IPS-18c (cell line): ENCODE data around the gene BAHCC1.

Experiments used
- H3K4me3 ChIP-seq: 2 replicates; pipeline ENCODE4 v1.7.0; 2013; ENCODE audit warnings: low read depth, mild to moderate bottlenecking, low read length, moderate library complexity; ENCODE audit not compliant: insufficient read depth
- H3K9me3 ChIP-seq: one replicate; pipeline ENCODE4 v1.6.1; 2013; ENCODE audit warnings: mild to moderate bottlenecking, low read length, moderate library complexity; ENCODE audit not compliant: control insufficient read depth, insufficient read depth

BAHCC1 gene

DNA sequence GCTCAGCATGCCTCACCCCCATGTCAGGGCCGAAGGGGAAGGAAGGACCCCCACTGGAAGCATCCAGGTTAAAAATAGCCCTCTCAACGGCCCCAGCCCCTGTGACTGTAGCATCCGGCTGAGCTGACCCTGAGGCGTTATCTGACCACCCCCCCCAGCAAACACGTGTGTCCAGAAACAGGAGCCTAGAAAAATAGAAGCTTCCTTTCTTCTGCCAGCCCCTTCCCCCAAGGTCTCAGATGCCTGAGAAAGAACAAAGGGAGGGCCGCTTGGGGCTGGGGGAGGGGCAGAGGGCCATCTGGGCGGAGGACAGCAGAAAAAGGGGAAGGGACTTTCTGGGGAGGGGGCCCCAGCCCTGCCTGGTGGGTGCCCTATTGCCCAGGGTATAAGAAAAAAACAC is 61.5 kb downstream of the BAHCC1 start:
- Histone ChIP-seq H3K4me3 (no peak overlapping the region), H3K9me3 (no peaks in the 10 kb centered on the region)

DNA sequence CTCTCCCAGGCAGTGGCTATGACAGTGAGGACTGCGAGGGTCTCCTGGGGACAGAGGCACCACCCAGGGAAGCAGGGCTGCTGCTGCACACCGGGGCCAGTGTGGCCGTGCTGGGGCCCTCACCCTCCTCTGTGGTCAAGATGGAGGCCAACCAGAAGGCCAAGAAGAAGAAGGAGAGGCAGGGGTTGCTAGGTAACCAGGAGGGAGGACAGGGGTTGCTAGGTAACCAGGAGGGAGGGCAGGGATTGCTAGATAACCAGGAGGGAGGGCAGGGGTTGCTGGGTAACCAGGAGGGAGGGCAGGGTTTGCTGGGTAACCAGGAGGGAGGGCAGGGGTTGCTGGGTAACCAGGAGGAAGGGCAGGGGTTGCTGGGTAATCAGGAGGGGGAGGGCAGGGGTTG is 62.1 kb downstream of the BAHCC1 start:
- Histone ChIP-seq H3K9me3 (no peaks in the 10 kb centered on the region), H3K4me3 (no peak overlapping the region)

DNA sequence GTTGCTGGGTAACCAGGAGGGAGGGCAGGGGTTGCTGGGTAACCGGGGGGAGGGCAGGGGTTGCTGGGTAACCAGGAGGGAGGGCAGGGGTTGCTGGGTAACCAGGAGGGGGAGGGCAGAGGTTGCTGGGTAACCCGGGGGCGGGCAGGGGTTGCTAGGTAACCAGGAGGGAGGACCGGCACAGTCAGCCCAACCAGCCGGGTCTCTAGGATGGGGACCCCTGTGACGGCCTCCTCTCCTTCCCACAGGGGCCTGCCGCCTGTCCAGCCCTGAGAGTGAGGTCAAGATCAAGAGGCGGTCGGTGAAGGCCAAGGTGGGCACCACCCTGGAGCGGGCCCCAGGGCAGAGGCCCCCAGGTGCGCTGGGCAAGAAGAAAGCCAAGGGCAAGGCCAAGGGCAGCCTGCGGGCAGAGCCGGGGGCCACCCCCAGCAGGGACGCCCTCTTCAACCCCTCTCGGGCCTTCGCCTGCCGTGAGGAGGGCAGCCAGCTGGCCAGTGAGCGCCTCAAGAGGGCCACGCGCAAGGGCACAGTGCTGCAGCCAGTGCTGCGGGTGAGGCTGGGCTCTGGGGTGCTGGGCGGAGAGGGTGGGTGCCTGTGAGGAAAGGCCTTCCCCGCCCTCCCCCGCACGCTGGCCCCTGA is 62.8 kb downstream of the BAHCC1 start:
- H3K9me3 ChIP-seq, result no peaks in the 10 kb centered on the region
- no peak overlapping the region for H3K4me3 ChIP-seq

DNA sequence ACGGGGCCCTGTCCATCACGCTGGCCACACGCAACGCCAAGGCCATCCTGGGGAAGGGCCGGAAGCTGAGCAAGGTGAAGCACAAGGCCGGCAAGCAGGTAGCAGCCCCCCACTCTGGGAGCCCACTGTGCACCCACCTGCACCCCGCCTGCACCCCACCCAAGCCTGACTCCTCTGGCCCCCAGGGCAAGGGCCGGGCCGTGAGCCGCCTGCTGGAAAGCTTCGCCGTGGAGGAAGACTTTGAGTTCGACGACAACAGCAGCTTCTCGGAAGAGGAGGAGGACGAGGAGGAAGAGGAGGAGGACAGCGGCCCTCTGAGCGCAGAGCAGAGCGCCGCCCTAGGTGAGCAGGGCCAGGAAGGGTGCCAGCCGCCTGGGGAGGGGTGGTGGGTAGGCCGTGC is 63.4 kb downstream of the BAHCC1 start:
- Histone ChIP-seq H3K4me3 (no peak overlapping the region), H3K9me3 (no peaks in the 10 kb centered on the region)

DNA sequence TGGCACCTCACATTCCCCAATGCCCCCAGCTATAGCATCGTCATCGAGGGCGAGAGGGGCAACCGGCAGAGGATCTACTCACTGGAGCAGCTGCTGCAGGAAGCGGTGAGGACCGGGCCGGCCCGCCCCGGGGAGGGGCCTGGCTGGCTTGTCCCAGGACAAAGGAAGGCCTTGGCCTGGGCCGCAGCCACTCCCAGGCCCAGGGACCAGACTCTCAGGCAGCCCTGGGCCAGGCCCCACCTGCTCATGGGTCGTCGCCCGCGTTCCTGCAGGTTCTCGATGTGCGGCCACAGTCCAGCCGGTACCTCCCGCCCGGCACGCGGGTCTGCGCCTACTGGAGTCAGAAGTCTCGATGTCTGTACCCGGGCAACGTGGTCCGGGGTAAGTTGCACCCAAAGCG is 64.0 kb downstream of the BAHCC1 start:
- Histone ChIP-seq H3K9me3 (no peaks in the 10 kb centered on the region), H3K4me3 (no peak overlapping the region)

DNA sequence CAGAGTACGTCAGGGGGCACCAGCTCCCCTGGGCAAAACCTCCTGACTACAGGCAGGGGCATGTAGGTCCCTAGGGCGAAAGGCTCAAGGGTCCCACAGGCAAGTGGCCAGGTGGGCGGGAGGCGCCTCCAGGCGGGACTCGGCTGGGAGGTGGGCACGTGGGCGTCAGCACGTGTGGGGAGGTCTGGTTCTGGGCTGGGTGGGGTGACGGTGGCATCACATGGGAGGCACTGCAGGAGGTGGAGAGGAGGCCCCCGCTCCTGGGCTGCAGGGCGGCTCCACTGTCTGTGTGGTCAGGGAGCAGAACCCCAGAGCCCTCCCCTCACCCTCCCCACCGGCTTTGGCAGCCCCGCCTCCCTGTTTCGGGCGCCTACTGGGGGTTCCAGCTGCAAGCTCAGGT is 64.6 kb downstream of the BAHCC1 start:
- H3K9me3 ChIP-seq, result no peaks in the 10 kb centered on the region
- no peak overlapping the region for H3K4me3 ChIP-seq

DNA sequence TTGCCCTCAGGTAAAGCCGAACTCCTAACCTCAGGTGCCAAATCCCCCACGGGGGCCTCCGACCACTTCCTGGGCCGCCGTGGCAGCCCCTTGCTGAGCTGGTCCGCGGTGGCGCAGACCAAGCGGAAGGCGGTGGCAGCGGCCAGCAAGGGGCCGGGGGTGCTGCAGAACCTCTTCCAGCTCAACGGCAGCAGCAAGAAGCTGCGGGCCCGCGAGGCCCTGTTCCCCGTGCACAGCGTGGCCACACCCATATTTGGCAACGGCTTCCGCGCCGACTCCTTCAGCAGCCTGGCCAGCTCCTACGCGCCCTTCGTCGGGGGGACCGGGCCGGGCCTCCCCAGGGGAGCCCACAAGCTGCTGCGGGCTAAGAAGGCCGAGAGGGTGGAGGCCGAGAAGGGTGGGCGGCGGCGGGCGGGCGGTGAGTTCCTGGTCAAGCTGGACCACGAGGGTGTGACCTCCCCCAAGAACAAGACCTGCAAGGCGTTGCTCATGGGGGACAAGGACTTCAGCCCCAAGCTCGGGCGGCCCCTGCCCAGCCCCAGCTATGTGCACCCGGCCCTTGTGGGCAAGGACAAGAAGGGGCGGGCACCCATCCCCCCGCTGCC is 65.7 kb downstream of the BAHCC1 start:
- H3K9me3 ChIP-seq, result no peaks in the 10 kb centered on the region
- H3K4me3 ChIP-seq, result no peak overlapping the region

DNA sequence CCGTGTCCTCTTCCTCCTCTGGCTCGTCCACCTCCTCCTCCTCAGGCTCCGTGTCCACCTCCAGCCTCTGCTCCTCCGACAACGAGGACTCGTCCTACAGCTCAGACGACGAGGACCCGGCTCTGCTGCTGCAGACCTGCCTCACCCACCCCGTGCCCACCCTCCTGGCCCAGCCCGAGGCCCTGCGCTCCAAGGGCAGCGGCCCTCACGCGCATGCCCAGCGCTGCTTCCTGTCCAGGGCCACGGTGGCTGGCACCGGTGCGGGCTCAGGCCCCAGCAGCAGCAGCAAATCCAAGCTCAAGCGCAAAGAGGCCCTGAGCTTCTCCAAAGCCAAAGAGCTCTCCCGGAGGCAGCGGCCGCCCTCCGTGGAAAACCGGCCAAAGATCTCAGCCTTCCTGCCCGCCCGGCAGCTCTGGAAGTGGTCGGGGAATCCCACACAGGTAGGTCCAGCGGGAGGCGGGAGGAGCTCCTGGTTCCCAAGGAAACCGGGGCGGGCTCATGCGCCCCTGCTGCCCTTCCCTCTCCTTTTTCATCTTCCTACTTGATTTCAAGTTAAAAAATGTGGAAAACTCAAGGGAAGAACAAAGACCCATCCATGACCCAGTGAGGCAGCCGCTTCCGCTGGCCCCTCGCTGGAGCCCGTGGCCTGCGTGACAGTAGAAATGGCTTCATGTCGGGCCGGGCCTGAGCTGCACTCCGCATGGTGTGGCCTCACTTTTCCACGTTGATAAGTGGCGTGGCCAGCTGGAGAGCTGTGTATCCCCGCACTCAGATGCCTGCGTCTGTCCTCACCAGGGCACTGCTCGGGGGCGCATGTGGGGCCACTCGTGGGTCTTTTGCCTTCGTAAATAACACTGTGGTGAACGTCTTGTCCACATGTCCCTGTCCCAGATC is 66.6 kb downstream of the BAHCC1 start:
- Histone ChIP-seq H3K9me3 (no peaks in the 10 kb centered on the region), H3K4me3 (no peak overlapping the region)

DNA sequence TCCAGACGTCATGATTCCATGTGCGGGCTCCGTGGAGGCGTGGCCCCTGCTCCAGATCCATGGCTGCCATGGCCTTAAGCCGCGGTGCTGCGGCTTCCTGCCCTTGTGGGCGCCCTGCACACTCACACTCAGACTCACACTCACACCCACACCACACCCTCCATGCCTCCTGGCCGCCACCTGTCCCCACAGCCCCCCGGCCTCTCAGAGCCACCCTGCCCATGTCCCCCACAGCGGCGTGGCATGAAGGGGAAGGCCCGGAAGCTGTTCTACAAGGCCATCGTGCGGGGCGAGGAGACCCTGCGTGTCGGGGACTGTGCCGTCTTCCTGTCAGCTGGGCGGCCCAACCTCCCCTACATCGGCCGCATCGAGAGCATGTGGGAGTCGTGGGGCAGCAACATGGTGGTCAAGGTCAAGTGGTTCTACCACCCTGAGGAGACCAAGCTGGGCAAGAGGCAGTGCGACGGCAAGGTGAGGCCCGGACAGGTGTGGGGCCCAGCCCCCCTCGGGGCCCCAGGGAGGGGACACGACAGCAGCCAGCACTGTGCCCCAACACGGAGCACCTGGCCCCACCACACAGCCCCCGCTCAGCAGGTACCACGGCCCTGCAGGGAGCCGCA is 67.4 kb downstream of the BAHCC1 start:
- H3K9me3 ChIP-seq, result no peaks in the 10 kb centered on the region
- no peak overlapping the region for H3K4me3 ChIP-seq

DNA sequence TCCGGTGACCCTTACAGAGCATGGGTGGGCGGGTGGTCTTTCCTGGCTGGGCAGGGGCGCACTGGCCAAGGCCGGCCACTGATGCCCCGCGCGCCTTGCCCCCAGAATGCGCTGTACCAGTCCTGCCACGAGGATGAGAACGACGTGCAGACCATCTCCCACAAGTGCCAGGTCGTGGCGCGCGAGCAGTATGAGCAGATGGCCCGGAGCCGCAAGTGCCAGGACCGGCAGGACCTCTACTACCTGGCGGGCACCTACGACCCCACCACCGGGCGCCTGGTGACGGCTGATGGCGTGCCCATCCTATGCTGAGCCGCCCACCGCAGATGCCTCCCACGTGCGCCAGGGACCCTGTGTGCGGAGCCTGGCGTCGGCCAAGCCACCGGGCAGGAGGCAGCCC is 68.2 kb downstream of the BAHCC1 start:
- Histone ChIP-seq H3K9me3 (no peaks in the 10 kb centered on the region), H3K4me3 (no peak overlapping the region)

DNA sequence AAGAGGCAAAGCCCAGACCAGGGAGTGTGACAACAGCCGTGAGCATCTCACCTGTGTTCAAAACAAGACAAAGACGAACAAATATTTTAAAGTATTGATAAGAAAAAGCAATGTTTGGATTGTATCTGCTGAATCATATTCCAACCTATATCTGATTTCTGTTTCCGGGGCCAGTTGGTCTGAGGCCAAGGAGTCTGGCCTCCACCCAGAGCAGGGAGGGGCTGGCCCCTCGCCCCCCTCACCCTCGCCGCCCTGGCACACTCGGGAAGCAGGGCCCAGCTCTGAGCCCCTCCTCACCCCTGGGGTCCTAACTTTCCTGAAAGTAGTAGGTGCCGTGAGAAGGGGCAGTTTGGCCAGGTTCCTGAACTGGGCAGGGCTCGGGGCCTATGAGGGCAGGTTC is 69.3 kb downstream of the BAHCC1 start:
- Histone ChIP-seq H3K4me3 (no peak overlapping the region), H3K9me3 (no peaks in the 10 kb centered on the region)

DNA sequence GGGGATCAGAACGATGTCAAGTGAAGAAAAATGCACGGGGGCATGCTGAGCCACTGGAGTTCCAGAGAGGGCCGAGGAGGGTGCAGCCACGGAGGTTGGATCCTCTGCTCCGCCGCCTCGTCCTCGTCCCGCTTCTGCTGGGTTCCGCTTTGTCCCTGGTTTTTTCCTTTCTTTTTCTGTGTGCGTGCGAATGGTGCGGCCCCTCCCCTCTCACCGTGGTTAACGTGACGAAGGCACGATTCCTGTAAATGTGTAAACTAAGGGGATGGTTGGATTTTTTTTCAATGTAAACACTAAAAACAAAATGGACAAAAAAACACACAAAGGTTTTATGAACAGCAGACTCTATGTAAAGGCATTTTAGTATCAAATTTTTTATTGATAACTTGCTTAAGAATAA is 70.7 kb downstream of the BAHCC1 start:
- Histone ChIP-seq H3K9me3 (no peaks in the 10 kb centered on the region), H3K4me3 (no peak overlapping the region)

DNA sequence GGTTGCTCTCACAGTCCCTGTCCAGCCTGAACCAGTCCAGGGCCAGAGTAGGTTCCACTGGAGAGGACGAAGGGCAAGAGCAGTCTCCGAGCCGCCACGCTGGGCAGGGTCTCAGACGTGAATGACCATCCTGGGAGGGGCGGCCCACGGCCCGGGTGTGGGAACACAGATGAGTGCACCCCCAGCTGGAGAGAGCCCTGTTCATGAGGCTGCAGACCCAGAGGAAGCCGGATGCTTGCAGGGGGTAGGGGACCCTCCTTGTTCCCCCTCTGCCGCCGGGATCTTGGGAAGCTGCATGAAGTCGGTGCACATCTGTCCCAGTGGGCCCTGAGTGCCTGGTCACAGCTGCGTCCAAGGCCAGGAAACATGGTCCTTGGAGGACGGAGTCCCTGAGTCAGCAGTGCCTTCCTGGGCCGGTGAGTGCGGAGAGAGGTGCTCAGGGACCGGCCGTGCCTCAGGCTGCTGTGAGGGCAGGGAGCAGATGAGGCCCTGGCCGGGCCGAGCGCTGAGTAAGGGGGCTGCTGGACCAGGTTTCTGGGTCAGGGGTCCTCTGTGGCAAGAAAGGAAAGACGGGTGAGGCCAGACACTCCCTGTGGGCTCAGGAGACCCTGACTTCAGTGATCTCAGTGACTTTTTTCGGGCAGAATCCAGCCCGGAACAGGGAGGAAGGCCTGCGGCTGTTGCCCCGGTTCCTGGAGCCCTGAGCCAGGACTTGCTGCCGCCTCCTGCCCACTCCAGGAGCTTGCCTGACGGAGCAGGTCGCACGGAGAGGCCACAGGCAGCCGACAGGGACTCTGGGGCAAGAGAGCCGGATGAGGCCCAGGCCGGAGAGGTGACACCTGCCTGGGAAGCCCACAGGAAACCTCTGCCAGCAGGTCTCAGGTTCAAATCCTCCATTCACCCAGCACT is 71.6 kb downstream of the BAHCC1 start:
- H3K9me3 ChIP-seq, result no peaks in the 10 kb centered on the region
- H3K4me3 ChIP-seq, result no peak overlapping the region

DNA sequence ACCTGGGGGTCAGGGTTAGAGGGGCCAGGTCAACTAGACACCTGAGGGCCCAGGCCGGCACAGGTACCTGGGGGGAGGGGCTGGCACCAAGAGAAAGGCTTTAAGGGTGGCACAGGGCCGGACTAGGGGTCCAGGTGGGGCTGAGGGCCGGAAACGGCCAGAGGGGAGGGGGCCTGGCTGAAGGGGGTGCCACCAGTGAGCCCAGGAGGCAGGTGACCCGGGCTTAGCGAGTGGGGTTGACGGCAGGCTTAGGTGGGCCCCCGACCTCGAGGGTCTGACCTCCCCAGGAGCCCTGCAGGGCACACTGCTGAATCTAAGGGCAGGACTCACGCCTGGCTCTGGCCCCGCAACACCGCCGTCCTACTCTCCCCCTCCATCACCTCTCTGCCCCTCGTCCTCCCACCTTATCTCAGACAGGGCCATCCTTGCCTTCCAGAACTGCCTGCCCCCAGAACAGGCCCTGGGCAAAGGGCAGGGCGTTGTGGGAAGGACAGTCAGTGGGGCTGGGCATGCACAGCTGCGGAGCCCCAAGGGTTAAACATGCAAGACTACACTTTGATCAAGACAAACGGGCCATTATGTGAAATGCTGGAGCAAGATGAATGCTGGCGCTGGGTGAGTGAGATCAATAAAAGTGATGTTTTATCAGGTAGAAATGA is 73.0 kb downstream of the BAHCC1 start:
- Histone ChIP-seq H3K4me3 (no peak overlapping the region), H3K9me3 (no peaks in the 10 kb centered on the region)

DNA sequence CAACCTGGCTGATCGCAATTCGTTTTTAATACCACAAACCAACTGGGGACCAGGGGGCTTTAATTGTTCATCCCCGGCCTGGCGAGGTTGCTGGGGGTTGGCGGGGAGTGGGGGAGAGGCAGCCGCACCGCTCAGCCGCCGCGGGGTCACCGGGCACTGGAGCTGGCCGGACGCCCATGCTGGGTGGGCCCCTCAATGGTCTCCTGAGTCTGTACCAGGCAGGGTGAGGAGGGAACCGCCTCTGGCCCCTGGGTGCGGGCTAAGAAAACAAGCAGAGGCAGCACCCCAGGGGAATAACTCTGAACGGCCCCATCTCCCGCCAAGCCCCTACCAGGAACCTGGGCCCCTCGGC is 73.5 kb downstream of the BAHCC1 start:
- H3K9me3 ChIP-seq, result no peaks in the 10 kb centered on the region
- H3K4me3 ChIP-seq, result no peak overlapping the region

DNA sequence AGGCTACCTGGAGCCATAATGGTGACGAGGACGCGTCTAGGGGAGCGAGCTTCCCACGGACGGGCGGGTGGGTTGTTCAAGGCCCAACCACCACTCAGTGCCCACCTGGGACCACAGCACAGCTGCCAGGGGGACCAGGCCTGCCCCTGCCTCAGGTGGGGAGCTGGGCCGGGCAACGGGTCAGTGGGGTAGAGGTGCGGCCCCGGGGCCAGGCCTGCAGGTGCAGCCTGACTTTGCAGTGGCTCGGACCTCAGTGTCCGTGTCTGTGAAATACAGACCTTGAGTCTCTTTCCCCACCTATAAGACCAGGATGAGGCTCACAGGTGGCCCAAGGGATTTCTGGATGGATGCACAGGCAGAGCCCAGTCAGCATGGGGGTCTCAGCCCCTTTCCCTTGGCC is 74.0 kb downstream of the BAHCC1 start:
- no peaks in the 10 kb centered on the region for H3K9me3 ChIP-seq
- H3K4me3 ChIP-seq, result no peak overlapping the region
